Measurements from ENCODE around the gene RAB11FIP2. TPM values are rescaled to one million over a fixed set of nuclear protein-coding genes. Genes with fewer than 3 reads are reported as not detected.

Gene RAB11FIP2
- total and polyA plus RNA-seq, 2 of the 8 experiments (the other 6 are each of a cell fraction or from before 2014, with no cell fraction given), result 3.1 to 12.7 TPM

- Histone ChIP-seq H2BK120ac (replicated peaks; ENCODE audit: low read depth, low read length) (no peak overlapping the region), H3K23ac (ENCODE audit: insufficient read length) (no peak overlapping the region), H3K27ac (ENCODE audit: low read depth, low read length) (no peak overlapping the region), H4K20me1 (replicated peaks in 1 of 2; ENCODE audit: control insufficient read depth in 1 of 2, insufficient read depth in 2 of 2, low read length in 2 of 2) (no peaks in the 10 kb centered on the region), H2BK15ac (ENCODE audit: low read length) (no peak overlapping the region), H2BK12ac (ENCODE audit: low read depth, low read length) (no peak overlapping the region), H3K4me3 (ENCODE audit: extremely low read depth in 1 of 4, insufficient read depth in 2 of 4, low read depth in 3 of 4, low read length in 4 of 4) (no peak overlapping the region), H2BK5ac (ENCODE audit: low read depth, low read length) (no peak overlapping the region), H3K4me2 (ENCODE audit: insufficient read depth in 1 of 2, low read depth in 2 of 2, low read length in 2 of 2) (no peak overlapping the region), H3K27me3 (replicated peaks in 1 of 4; ENCODE audit: control insufficient read depth in 3 of 4, extremely low read depth in 1 of 4, insufficient read depth in 3 of 4, low read length in 3 of 4) (no peaks in the 10 kb centered on the region), H3K79me2 (ENCODE audit: control insufficient read depth in 1 of 2, insufficient read depth in 2 of 2, low read length in 2 of 2) (no peaks in the 10 kb centered on the region), H3K4ac (replicated peaks; ENCODE audit: insufficient read length, low read depth, low read length) (no peak overlapping the region), H3K23me2 (ENCODE audit: low read depth, low read length) (no peaks in the 10 kb centered on the region), H3K9ac (replicated peaks in 1 of 4; ENCODE audit: extremely low read depth in 1 of 4, low read depth in 3 of 4, low read length in 3 of 4) (no peak overlapping the region), H3K79me1 (ENCODE audit: low read depth, low read length) (no peaks in the 10 kb centered on the region), H2BK20ac (ENCODE audit: low read length) (no peak overlapping the region), H4K5ac (ENCODE audit: insufficient read length, low read depth, low read length) (no peak overlapping the region), H3K14ac (ENCODE audit: insufficient read length) (no peak overlapping the region), H3K9me3 (ENCODE audit: insufficient read depth in 2 of 2, low read depth in 1 of 2, low read length in 1 of 2) (no peaks in the 10 kb centered on the region), H3K36me3 (ENCODE audit: control insufficient read depth in 2 of 4, insufficient read depth in 4 of 4, low read length in 3 of 4) (no peaks in the 10 kb centered on the region), H4K8ac (ENCODE audit: extremely low read depth, insufficient read depth, low read length) (no peak overlapping the region), H3K4me1 (replicated peaks in 1 of 4; ENCODE audit: control insufficient read depth in 3 of 4, insufficient read depth in 4 of 4, low read length in 3 of 4) (peaks cover 0 to 6% (median 5%) of the 10 kb centered on the region in 4 experiments; a peak in 4 of 7 replicates), H3K18ac (ENCODE audit: extremely low read depth, low read length) (no peak overlapping the region), H2AK5ac (ENCODE audit: low read depth, low read length) (no peak overlapping the region), H3K56ac (replicated peaks; ENCODE audit: insufficient read length, low read depth, low read length) (no peak overlapping the region), H4K91ac (replicated peaks; ENCODE audit: insufficient read length, low read length) (no peak overlapping the region), H2AFZ (ENCODE audit: low read length) (no peak overlapping the region)
- 89% methylated on average over 2 of the region's 2 CpGs; no CpG with 5 or more reads in 1 of the 2 experiments for WGBS, 2 experiments (ENCODE audit: extremely low coverage in 1 of 2, insufficient coverage in 1 of 2, insufficient read length in 1 of 2, insufficient replicate concordance in 2 of 2, low coverage in 1 of 2, low lambda C conversion rate in 2 of 2, missing lambda C conversion rate in 1 of 2)
- DNase-seq (ENCODE audit: low read depth in 1 of 2, low spot score in 2 of 2) (no peak), FAIRE-seq (no peak)
- POLR2A ChIA-PET (ENCODE audit: partially characterized antibody), result no interaction called here
- TF ChIP-seq YY1 (IDR thresholded peaks at IDR 0.05; ENCODE audit: low read depth, low read length), result no peak
- CTCF ChIA-PET (ENCODE audit: partially characterized antibody), result no interaction called here
These were observed 7.6 kb upstream of the RAB11FIP2 start for GRCh38 chr10:118054383-118054782.
